ENCODE data around the gene ADAMTS12. TPM values are rescaled to one million over a fixed set of nuclear protein-coding genes. Genes with fewer than 3 reads are reported as not detected.

ADAMTS12 gene
- total RNA-seq, 3 donors from 2014 or later: 4.4 to 17.4 (median 15.0) TPM

- TF ChIP-seq POLR2AphosphoS5 (IDR thresholded peaks at IDR 0.05): peak in 1 of 3 donors; percentile 10
- no peak for TF ChIP-seq CTCF (IDR thresholded peaks at IDR 0.05)
- intact Hi-C loops (cut with DNase I; ENCODE audit: low total_unique reads): no loop called here
- H3K9me3 ChIP-seq: no peaks in the 10 kb centered on the region
These were observed 41.6 kb downstream of the ADAMTS12 start for GRCh38 chr5:33850100-33850594.

GRCh38 chr5:33848554-33848953 lies 43.2 kb downstream of the ADAMTS12 start:
- H3K4me1 ChIP-seq: no peaks in the 10 kb centered on the region
- no peak for DNase-seq (ENCODE audit: low spot score in 2 of 2)
- TF ChIP-seq POLR2AphosphoS5 (IDR thresholded peaks at IDR 0.05) (no peak), POLR2A (IDR thresholded peaks at IDR 0.05) (no peak), CTCF (IDR thresholded peaks at IDR 0.05) (no peak)
- no peak overlapping the region for H3K4me3 ChIP-seq
- no peaks in the 10 kb centered on the region for H3K9me3 ChIP-seq
- H3K27ac ChIP-seq: no peak overlapping the region
- no peaks in the 10 kb centered on the region for H3K27me3 ChIP-seq
- intact Hi-C loops (cut with DNase I; ENCODE audit: low total_unique reads): no loop called here
- H3K36me3 ChIP-seq: no peaks in the 10 kb centered on the region

More at GRCh38 chr5:33850100-33850594, 41.6 kb downstream of the ADAMTS12 start:
- no peaks in the 10 kb centered on the region for H3K27me3 ChIP-seq
- H3K4me3 ChIP-seq: no peak overlapping the region
- H3K36me3 ChIP-seq: no peaks in the 10 kb centered on the region
- peak overlapping the region in 1 of 2 donors; percentile 55 for H3K27ac ChIP-seq
- no peak for DNase-seq (ENCODE audit: low spot score in 2 of 2)
- H3K4me1 ChIP-seq: no peaks in the 10 kb centered on the region

GRCh38 chr5:33846851-33847250 lies 44.9 kb downstream of the ADAMTS12 start:
- intact Hi-C loops (cut with DNase I; ENCODE audit: low total_unique reads): no loop called here
- DNase-seq (ENCODE audit: low spot score in 2 of 2): no peak
- Histone ChIP-seq H3K27me3 (no peaks in the 10 kb centered on the region), H3K27ac (peak overlapping the region in 1 of 2 donors; percentile 25), H3K4me3 (no peak overlapping the region), H3K36me3 (no peaks in the 10 kb centered on the region), H3K4me1 (no peaks in the 10 kb centered on the region), H3K9me3 (no peaks in the 10 kb centered on the region)
- TF ChIP-seq CTCF (IDR thresholded peaks at IDR 0.05) (no peak), POLR2A (IDR thresholded peaks at IDR 0.05) (no peak), POLR2AphosphoS5 (IDR thresholded peaks at IDR 0.05) (no peak)

GRCh38 chr5:33843579-33843978 lies 48.2 kb downstream of the ADAMTS12 start:
- Histone ChIP-seq H3K27me3 (no peaks in the 10 kb centered on the region), H3K36me3 (no peaks in the 10 kb centered on the region), H3K4me3 (no peak overlapping the region), H3K27ac (no peak overlapping the region), H3K4me1 (no peaks in the 10 kb centered on the region), H3K9me3 (no peaks in the 10 kb centered on the region)
- intact Hi-C loops (cut with DNase I; ENCODE audit: low total_unique reads): no loop called here
- no peak for DNase-seq (ENCODE audit: low spot score in 2 of 2)
- no peak for TF ChIP-seq CTCF (IDR thresholded peaks at IDR 0.05)
- TF ChIP-seq POLR2AphosphoS5 (IDR thresholded peaks at IDR 0.05): no peak
- no peak for TF ChIP-seq POLR2A (IDR thresholded peaks at IDR 0.05)

- no peak for TF ChIP-seq POLR2A (IDR thresholded peaks at IDR 0.05)
- no peak for TF ChIP-seq CTCF (IDR thresholded peaks at IDR 0.05)
- no peak for TF ChIP-seq POLR2AphosphoS5 (IDR thresholded peaks at IDR 0.05)
- Histone ChIP-seq H3K9me3 (no peaks in the 10 kb centered on the region), H3K27ac (no peak overlapping the region), H3K27me3 (no peaks in the 10 kb centered on the region), H3K36me3 (no peaks in the 10 kb centered on the region), H3K4me1 (no peaks in the 10 kb centered on the region), H3K4me3 (no peak overlapping the region)
- DNase-seq (ENCODE audit: low spot score in 2 of 2): no peak
- intact Hi-C loops (cut with DNase I; ENCODE audit: low total_unique reads): no loop called here
These were observed 49.3 kb downstream of the ADAMTS12 start for GRCh38 chr5:33842456-33842855.
